Measurements from ENCODE around the gene LRRC75B.

DNA sequence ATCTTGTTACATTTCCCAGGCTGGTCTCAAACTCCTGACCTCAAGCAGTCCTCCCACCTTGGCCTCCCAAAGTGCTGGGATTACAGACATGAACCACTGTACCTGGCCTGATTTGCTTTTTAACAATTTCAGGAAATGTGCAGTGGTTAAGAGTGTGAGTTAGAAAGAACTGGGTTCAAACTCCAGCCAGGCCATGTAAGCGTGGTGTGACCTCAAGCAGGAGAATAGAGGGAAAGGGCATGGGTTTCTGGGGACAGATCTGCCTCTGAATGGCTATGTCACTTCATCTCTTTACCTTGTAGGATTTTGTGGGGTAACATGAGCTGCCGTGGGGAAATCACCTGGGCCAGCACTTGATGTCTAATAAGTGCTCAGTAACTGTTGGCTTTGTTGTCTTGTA, 27.8 kb downstream of the LRRC75B start:
- no peak for TF ChIP-seq YY1 (IDR thresholded peaks at IDR 0.05; ENCODE audit: extremely low read depth, insufficient replicate concordance, low read depth, low read length)
- TF ChIP-seq, protein P1, sequence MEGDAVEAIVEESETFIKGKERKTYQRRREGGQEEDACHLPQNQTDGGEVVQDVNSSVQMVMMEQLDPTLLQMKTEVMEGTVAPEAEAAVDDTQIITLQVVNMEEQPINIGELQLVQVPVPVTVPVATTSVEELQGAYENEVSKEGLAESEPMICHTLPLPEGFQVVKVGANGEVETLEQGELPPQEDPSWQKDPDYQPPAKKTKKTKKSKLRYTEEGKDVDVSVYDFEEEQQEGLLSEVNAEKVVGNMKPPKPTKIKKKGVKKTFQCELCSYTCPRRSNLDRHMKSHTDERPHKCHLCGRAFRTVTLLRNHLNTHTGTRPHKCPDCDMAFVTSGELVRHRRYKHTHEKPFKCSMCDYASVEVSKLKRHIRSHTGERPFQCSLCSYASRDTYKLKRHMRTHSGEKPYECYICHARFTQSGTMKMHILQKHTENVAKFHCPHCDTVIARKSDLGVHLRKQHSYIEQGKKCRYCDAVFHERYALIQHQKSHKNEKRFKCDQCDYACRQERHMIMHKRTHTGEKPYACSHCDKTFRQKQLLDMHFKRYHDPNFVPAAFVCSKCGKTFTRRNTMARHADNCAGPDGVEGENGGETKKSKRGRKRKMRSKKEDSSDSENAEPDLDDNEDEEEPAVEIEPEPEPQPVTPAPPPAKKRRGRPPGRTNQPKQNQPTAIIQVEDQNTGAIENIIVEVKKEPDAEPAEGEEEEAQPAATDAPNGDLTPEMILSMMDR (IDR thresholded peaks at IDR 0.05 in 2 of 3, conservative IDR thresholded peaks at IDR 0.05 in 1 of 3; ENCODE audit: borderline replicate concordance in 1 of 3, insufficient read depth in 1 of 3, low read depth in 2 of 3, low read length in 2 of 3) = no peak
- TF ChIP-seq EZH2 (IDR thresholded peaks at IDR 0.05) = no peak
- no peak for TF ChIP-seq EZH2phosphoT487 (IDR thresholded peaks at IDR 0.05; ENCODE audit: borderline replicate concordance)
